Mucosa of descending colon (tissue), 3 donors: ENCODE data around the gene E2F6. TPM values are rescaled to one million over a fixed set of nuclear protein-coding genes. Genes with fewer than 3 reads are reported as not detected.

ENCODE experiments used
- ATAC-seq: fragments of 200-7000 bp; cut with Tn5 transposase; one replicate; pipeline ENCODE4 v1.9.1; 2020; ENCODE audit warnings: mild to moderate bottlenecking, moderate library complexity
- DNase-seq, 3 donors: peaks; one replicate each; pipeline ENCODE4 v3.0.0-alpha.2; 2020
- H3K36me3 ChIP-seq: fragments of 200-600 bp; one replicate; pipeline ENCODE4 v1.8.0; 2021; ENCODE audit warnings: low read depth, mild to moderate bottlenecking
- H3K4me1 ChIP-seq: fragments of 200-600 bp; one replicate; pipeline ENCODE4 v1.8.0; 2021; ENCODE audit warnings: low read depth, mild to moderate bottlenecking
- H3K4me3 ChIP-seq: fragments of 200-600 bp; one replicate; pipeline ENCODE4 v1.8.0; 2021; ENCODE audit warnings: mild to moderate bottlenecking
- H3K9me3 ChIP-seq: fragments of 200-600 bp; one replicate; pipeline ENCODE4 v1.8.0; 2021; ENCODE audit warnings: mild to moderate bottlenecking
- intact Hi-C, 2 donors: fragments of 100-400 bp; cut with DNase I in 1 of 2; cut with micrococcal nuclease in 1 of 2; formaldehyde crosslinking; loops; one replicate each; pipeline versions ENCODE4 v1.11.0 to v1.11.1; 2022; cut with DNase I, micrococcal nuclease
- total RNA-seq, 3 donors: library from RNA; stranded (reverse); fragmentation: NEBNext Ultra II Directional in 2 of 3; extraction: Animal tissue kit (Norgen Biotek cat#: 25700) in 2 of 3; gene quantifications; one replicate each; pipeline versions ENCODE4 v1.2.1 to v1.2.4, GENCODE V29; 2021 to 2023
- TF ChIP-seq, protein P1 (sequence below): fragments of 200-600 bp; IDR thresholded peaks from one replicate; pipeline ENCODE4 v1.8.0; 2022; ENCODE audit warnings: antibody characterized with exemption, mild to moderate bottlenecking
- donor health status: DM: no; HTN: no; CAD: no; lungs with moderate emphysema.
- donor health status: DM: no; HTN: no; CAD: no.
- donor health status: DM: no; HTN: yes; CAD: no.

E2F6 gene
- total RNA-seq, 3 donors from 2014 or later: 4.3 to 12.6 (median 5.6) TPM

DNA sequence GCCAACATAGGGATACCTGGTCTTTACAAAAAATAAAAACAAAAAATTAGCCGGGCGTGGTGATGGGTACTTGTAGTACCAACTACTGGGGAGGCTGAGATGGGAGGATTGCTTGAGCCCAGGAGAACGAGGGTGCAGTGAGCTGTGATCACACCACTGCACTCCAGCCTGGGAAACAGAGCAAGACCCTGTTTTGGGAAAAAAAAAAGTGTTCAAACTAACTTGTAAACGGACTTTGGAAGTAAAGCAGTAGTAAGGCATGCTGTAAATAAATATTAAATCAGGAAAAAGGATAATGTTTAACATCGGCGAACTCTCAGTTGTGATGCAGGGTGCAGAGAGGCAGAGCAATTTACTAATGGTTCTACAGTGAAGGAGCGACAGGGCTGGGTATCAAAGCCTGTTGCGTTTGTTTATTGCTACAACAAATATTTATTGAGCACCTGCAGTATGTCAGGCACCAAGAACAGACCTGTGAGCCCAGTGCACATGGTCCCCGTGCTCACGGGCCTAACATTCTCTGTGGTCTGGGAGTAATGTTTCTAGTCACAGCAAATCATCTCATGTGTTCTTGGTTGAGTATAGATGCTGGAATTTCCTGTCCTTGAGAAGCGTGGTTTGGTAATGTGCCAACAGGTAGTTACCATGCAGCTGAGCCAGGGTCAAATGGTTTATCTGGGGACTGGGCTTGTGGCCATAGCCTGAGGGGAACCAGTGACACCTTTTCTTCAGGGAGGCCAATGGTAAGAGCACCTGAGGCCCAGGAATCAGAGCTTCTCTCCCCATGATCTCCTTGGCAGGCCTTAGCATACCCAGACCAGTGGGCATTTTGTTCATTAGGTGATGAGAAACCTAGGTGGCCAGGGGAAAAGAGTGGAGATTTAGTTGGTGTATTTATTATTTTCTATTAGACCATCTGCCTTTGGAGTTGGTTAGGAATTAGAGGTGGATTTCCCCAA is 40.0 kb upstream of the E2F6 start:
- no peak overlapping the region for H3K4me3 ChIP-seq
- H3K9me3 ChIP-seq: no peaks in the 10 kb centered on the region
- no peaks in the 10 kb centered on the region for H3K4me1 ChIP-seq
- no peaks in the 10 kb centered on the region for H3K36me3 ChIP-seq
- no peak for ATAC-seq
- no peak for DNase-seq
- intact Hi-C loops: no loop called here
- TF ChIP-seq, protein P1, sequence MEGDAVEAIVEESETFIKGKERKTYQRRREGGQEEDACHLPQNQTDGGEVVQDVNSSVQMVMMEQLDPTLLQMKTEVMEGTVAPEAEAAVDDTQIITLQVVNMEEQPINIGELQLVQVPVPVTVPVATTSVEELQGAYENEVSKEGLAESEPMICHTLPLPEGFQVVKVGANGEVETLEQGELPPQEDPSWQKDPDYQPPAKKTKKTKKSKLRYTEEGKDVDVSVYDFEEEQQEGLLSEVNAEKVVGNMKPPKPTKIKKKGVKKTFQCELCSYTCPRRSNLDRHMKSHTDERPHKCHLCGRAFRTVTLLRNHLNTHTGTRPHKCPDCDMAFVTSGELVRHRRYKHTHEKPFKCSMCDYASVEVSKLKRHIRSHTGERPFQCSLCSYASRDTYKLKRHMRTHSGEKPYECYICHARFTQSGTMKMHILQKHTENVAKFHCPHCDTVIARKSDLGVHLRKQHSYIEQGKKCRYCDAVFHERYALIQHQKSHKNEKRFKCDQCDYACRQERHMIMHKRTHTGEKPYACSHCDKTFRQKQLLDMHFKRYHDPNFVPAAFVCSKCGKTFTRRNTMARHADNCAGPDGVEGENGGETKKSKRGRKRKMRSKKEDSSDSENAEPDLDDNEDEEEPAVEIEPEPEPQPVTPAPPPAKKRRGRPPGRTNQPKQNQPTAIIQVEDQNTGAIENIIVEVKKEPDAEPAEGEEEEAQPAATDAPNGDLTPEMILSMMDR: no peak

DNA sequence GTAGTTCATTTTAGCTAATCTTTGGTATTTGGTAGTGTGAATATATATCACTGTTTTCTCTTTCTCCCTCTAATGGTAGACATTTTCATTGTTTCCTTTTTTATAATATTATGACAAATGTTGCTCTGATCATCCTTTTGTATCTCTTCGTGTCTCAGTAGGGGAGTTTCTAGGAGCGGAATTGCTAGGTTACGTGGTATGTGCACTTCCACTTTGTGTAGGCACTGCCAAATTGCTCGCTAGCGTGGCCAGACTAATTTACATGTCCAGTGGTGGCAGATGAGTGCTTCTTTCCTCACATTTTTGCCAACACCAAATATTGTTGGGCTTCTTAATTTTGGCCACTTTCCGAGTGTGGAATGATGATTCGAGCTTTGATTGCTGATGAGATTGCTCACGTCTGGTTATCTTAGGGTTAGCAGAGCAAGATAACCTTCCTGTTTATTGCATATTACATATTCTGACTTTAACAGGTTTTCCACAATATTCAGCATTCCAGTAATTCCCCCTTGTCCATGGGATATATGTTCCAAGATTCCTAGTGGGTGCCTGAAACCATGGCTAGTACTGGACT is 37.5 kb upstream of the E2F6 start:
- ATAC-seq: no peak

DNA sequence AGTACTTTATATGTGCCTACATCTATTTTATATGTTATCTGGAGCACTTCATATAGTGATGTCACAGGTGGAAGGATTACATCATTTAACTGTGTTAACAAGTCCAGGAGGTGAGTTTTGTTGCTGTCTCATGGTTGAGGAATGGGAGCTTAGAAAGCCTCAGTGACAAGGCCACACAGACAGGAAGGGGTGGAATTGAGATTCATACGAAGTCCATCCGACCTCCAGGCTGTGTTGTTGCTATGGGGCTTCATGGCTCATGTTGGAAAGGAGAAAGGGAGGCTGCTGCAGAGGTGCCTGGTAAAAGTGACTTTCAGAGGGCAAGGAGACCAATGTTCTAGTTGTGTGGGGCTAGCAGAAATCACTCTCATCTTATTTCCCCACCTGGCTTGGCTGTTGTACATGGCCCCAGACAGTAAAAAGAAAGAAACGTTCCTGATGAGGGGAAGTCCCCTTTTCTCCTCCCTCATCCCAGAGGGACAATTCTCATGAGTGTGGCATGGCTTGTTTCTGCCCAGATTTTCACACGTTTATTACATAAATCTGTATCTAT is 36.9 kb upstream of the E2F6 start:
- ATAC-seq (no peak), DNase-seq (no peak)
- no peak overlapping the region for H3K4me3 ChIP-seq
- intact Hi-C loops: no loop called here
- no peaks in the 10 kb centered on the region for H3K9me3 ChIP-seq
- TF ChIP-seq, protein P1: no peak
- H3K36me3 ChIP-seq: no peaks in the 10 kb centered on the region
- no peaks in the 10 kb centered on the region for H3K4me1 ChIP-seq

More for the DNA sequence above, 37.5 kb upstream of the E2F6 start:
- no peak for DNase-seq
- Histone ChIP-seq H3K9me3 (no peaks in the 10 kb centered on the region), H3K4me1 (no peaks in the 10 kb centered on the region), H3K36me3 (no peaks in the 10 kb centered on the region), H3K4me3 (no peak overlapping the region)
- TF ChIP-seq, protein P1: no peak
- intact Hi-C loops: no loop called here

DNA sequence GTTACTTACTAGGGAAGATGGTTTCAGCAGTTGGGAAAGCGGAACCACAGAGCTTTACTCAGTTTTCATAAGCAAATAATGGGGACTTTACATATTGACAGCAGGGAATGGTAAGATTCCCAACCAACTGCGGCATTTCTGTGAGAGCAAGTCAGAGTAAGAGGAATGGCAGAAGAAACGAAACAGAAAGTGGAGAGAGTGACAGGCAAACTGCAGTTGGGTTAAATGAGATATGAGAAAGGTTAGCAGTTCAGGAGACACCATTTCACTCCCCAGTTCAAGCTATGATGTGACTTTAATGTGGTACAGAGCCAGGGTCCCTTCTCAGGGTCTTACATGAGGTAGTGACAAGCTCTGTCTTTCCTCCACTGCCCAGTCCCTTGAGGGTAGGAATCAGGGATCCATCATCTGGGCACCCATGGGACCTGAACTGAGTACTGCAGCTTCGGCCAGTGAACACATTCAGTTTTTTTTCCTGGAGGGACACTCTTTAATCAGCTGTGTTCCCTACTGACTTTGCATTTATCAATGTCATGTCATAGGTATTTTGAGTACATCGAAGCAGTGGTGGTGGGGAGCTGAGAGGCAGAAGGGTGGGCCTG is 34.8 kb upstream of the E2F6 start:
- DNase-seq (no peak), ATAC-seq (no peak)
- Histone ChIP-seq H3K36me3 (no peaks in the 10 kb centered on the region), H3K4me1 (no peaks in the 10 kb centered on the region), H3K4me3 (no peak overlapping the region), H3K9me3 (no peaks in the 10 kb centered on the region)
- intact Hi-C loops: no loop called here
- TF ChIP-seq, protein P1: no peak

DNA sequence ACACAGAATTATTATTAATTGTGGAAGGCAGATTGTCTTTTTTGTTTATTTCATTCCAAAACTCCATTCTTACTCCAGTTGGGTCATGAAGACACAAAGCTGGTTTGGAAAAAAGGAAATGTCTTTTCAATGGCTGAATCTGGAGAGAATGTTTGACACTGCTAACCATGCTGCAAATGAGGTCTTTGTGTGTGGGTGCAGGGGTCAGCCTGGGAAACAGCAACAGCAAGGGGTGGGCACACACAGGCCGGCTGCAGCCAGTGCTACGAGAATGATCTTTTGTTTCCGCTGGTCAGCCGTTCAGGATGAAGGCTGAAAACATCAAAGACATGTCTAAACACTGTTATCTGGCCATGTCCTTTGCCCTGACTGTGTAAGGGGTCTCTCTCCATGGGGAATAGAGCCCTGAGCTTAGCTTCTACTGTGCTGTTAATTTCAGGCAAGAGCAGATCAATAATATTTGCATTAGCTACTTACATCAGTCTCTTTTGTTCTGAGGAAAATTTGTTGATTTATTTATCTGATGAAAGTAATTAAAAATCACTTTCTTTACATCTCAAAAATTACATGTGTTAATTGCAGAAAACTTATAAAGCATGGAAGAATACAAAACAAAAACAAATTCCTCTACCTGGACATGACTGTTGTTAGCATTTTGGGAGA is 33.3 kb upstream of the E2F6 start:
- DNase-seq: no peak
- ATAC-seq: no peak
- Histone ChIP-seq H3K4me3 (no peak overlapping the region), H3K36me3 (no peaks in the 10 kb centered on the region), H3K4me1 (no peaks in the 10 kb centered on the region), H3K9me3 (no peaks in the 10 kb centered on the region)
- TF ChIP-seq, protein P1: no peak
- intact Hi-C loops: no loop called here
